HG03520 (cell line): ENCODE results near the gene NUMB.

Source experiments
- ATAC-seq: cut with Tn5 transposase; IDR thresholded peaks from one replicate; pipeline ENCODE4 v1.9.1; 2021; ENCODE audit warnings: mild to moderate bottlenecking, moderate library complexity; ENCODE audit not compliant: unreplicated experiment

Gene NUMB

GRCh38 chr14:73235531-73236155 lies 222.7 kb downstream of the NUMB start:
- no peak for ATAC-seq

- ATAC-seq, result no peak
Observed at GRCh38 chr14:73234586-73235394, 223.6 kb downstream of the NUMB start.

- no peak for ATAC-seq
Observed at GRCh38 chr14:73234029-73234428, 224.3 kb downstream of the NUMB start.

- ATAC-seq, result no peak
Observed at GRCh38 chr14:73233564-73233963, 224.8 kb downstream of the NUMB start.

- ATAC-seq, result no peak
Observed at GRCh38 chr14:73232984-73233383, 225.4 kb downstream of the NUMB start.

- no peak for ATAC-seq
Observed at GRCh38 chr14:73231981-73232851, 226.1 kb downstream of the NUMB start.

GRCh38 chr14:73230051-73230450 lies 228.3 kb downstream of the NUMB start:
- ATAC-seq, result no peak

GRCh38 chr14:73227812-73228781 lies 230.2 kb downstream of the NUMB start:
- no peak for ATAC-seq

- ATAC-seq, result no peak
Observed at GRCh38 chr14:73225496-73225895, 232.8 kb downstream of the NUMB start.
